IMR-90 (cell line): ENCODE data around the gene FAM229A. TPM values are rescaled to one million over a fixed set of nuclear protein-coding genes. Genes with fewer than 3 reads are reported as not detected.

Experiments
- SMC3 ChIP-seq: fragments of 150-350 bp; IDR thresholded peaks from 2 replicates; pipeline ENCODE4 v1.6.1; 2016; ENCODE audit warnings: low read depth, mild to moderate bottlenecking, antibody characterized with exemption, low read length, moderate library complexity
- polyA plus RNA-seq, 3 experiments: library from polyadenylated mRNA; depleted of rRNA; stranded (reverse); fragments of >200 nt; gene quantifications; 2 replicates each; pipeline ENCODE4 v1.2.3, GENCODE V29; 2012; ENCODE audit warnings: low replicate concordance in 1 of 3
- total RNA-seq: library from RNA; depleted of rRNA; stranded (reverse); fragments of >200 nt; gene quantifications from 2 replicates; pipeline ENCODE4 v1.2.3, GENCODE V29; 2012; rRNA removed

The FAM229A gene
- total and polyA plus RNA-seq, 2 of the 4 experiments (the other 2 are of a cell fraction): 0.36 to 4.3 TPM

GRCh38 chr1:32311709-32312393 is 50.4 kb downstream of the FAM229A start (continued):
- no peak for TF ChIP-seq SMC3

Other genes with a start within 250 kb of the FAM229A start
- gene TXLNA, start 182.8 kb downstream of the FAM229A start, total RNA-seq: 102 and 104 TPM in 2 replicates
- gene TXLNA, start 182.8 kb downstream of the FAM229A start, polyA plus RNA-seq (2012; rRNA removed): 37.9 and 47.6 TPM in 2 replicates
- gene CCDC28B, start 161.9 kb downstream of the FAM229A start, total RNA-seq: 17.2 and 18.6 TPM in 2 replicates
- gene CCDC28B, start 161.9 kb downstream of the FAM229A start, polyA plus RNA-seq (2012; rRNA removed): 18.4 and 20.1 TPM in 2 replicates
- 1.9 and 2.2 TPM in 2 replicates for gene IQCC, start 156.8 kb downstream of the FAM229A start, total RNA-seq
- 1.3 and 1.6 TPM in 2 replicates for gene IQCC, start 156.8 kb downstream of the FAM229A start, polyA plus RNA-seq (2012; rRNA removed)
- gene DCDC2B, start 153.4 kb downstream of the FAM229A start, total RNA-seq: not detected in 2 replicates
- not detected in 2 replicates for gene DCDC2B, start 153.4 kb downstream of the FAM229A start, polyA plus RNA-seq (2012; rRNA removed)
- gene TMEM234, start 140.1 kb downstream of the FAM229A start, total RNA-seq: 10.0 and 10.8 TPM in 2 replicates
- gene TMEM234, start 140.1 kb downstream of the FAM229A start, polyA plus RNA-seq (2012; rRNA removed): 22.7 and 23.4 TPM in 2 replicates
- gene EIF3I, start 140.1 kb downstream of the FAM229A start, total RNA-seq: 574 and 716 TPM in 2 replicates
- 376 and 469 TPM in 2 replicates for gene EIF3I, start 140.1 kb downstream of the FAM229A start, polyA plus RNA-seq (2012; rRNA removed)
- 0.18 TPM in 1 of 2 replicates, not detected in the other for gene FAM167B, start 115.3 kb downstream of the FAM229A start, total RNA-seq
- 0.53 and 0.59 TPM in 2 replicates for gene FAM167B, start 115.3 kb downstream of the FAM229A start, polyA plus RNA-seq (2012; rRNA removed)
- gene LCK, start 111.2 kb downstream of the FAM229A start, total RNA-seq: not detected in 2 replicates
- gene LCK, start 111.2 kb downstream of the FAM229A start, polyA plus RNA-seq (2012; rRNA removed): not detected in 2 replicates
- gene HDAC1, start 70.4 kb downstream of the FAM229A start, total RNA-seq: 88.9 and 95.5 TPM in 2 replicates
- gene HDAC1, start 70.4 kb downstream of the FAM229A start, polyA plus RNA-seq (2012; rRNA removed): 131 and 139 TPM in 2 replicates
- gene MARCKSL1, start 26.3 kb downstream of the FAM229A start, total RNA-seq: 34.7 and 37.5 TPM in 2 replicates
- 199 and 218 TPM in 2 replicates for gene MARCKSL1, start 26.3 kb downstream of the FAM229A start, polyA plus RNA-seq (2012; rRNA removed)
- not detected in 2 replicates for gene TSSK3, start 54 bp upstream of the FAM229A start, total RNA-seq
- gene TSSK3, start 54 bp upstream of the FAM229A start, polyA plus RNA-seq (2012; rRNA removed): 0.24 and 0.96 TPM in 2 replicates
- 50.8 and 60.4 TPM in 2 replicates for gene BSDC1, start 32.0 kb upstream of the FAM229A start, total RNA-seq
- 50.4 and 56.8 TPM in 2 replicates for gene BSDC1, start 32.0 kb upstream of the FAM229A start, polyA plus RNA-seq (2012; rRNA removed)
- not detected in 2 replicates for gene ZBTB8B, start 102.6 kb upstream of the FAM229A start, total RNA-seq
- not detected in 2 replicates for gene ZBTB8B, start 102.6 kb upstream of the FAM229A start, polyA plus RNA-seq (2012; rRNA removed)
- 6.1 and 7.5 TPM in 2 replicates for gene ZBTB8A, start 176.9 kb upstream of the FAM229A start, total RNA-seq
- 1.8 and 2.1 TPM in 2 replicates for gene ZBTB8A, start 176.9 kb upstream of the FAM229A start, polyA plus RNA-seq (2012; rRNA removed)